Mucosa of descending colon (tissue), 3 donors: ENCODE data around the gene RAB15. TPM values are rescaled to one million over a fixed set of nuclear protein-coding genes. Genes with fewer than 3 reads are reported as not detected.

Experiments used
- ATAC-seq: fragments of 200-7000 bp; cut with Tn5 transposase; one replicate; pipeline ENCODE4 v1.9.1; 2020; ENCODE audit warnings: mild to moderate bottlenecking, moderate library complexity
- DNase-seq, 3 donors: peaks; one replicate each; pipeline ENCODE4 v3.0.0-alpha.2; 2020
- H3K36me3 ChIP-seq: fragments of 200-600 bp; one replicate; pipeline ENCODE4 v1.8.0; 2021; ENCODE audit warnings: low read depth, mild to moderate bottlenecking
- H3K4me1 ChIP-seq: fragments of 200-600 bp; one replicate; pipeline ENCODE4 v1.8.0; 2021; ENCODE audit warnings: low read depth, mild to moderate bottlenecking
- H3K4me3 ChIP-seq: fragments of 200-600 bp; one replicate; pipeline ENCODE4 v1.8.0; 2021; ENCODE audit warnings: mild to moderate bottlenecking
- H3K9me3 ChIP-seq: fragments of 200-600 bp; one replicate; pipeline ENCODE4 v1.8.0; 2021; ENCODE audit warnings: mild to moderate bottlenecking
- CTCF ChIP-seq: fragments of 200-600 bp; IDR thresholded peaks from one replicate; pipeline ENCODE4 v1.8.0; 2022; ENCODE audit warnings: antibody characterized with exemption, mild to moderate bottlenecking
- intact Hi-C, 2 donors: fragments of 100-400 bp; cut with DNase I in 1 of 2; cut with micrococcal nuclease in 1 of 2; formaldehyde crosslinking; loops; one replicate each; pipeline versions ENCODE4 v1.11.0 to v1.11.1; 2022; cut with DNase I, micrococcal nuclease
- long read RNA-seq, 2 donors: library from polyadenylated mRNA; unstranded; transcript quantifications; one replicate each; pipeline ENCODE4 v2.0.0, GENCODE V29; 2019 to 2021
- total RNA-seq, 3 donors: library from RNA; stranded (reverse); fragmentation: NEBNext Ultra II Directional in 2 of 3; extraction: Animal tissue kit (Norgen Biotek cat#: 25700) in 2 of 3; gene quantifications; one replicate each; pipeline versions ENCODE4 v1.2.1 to v1.2.4, GENCODE V29; 2021 to 2023
- donor health status: DM: no; HTN: no; CAD: no; lungs with moderate emphysema.
- donor health status: DM: no; HTN: no; CAD: no.
- donor health status: DM: no; HTN: yes; CAD: no.

RAB15 gene
- total RNA-seq, result 10 to 100 TPM; 21.2 to 46.1 (median 24.0) TPM
- long read RNA-seq, donor 1, transcript RAB15-203 (7 exons, 3,515 nt), result major isoform, 6 of 21 reads
- long read RNA-seq, donor 1, partial matches to known transcripts, result 14 of 21 reads
- long read RNA-seq, donor 1, other reads (novel, unspliced or antisense), result 1 of 21 reads
- long read RNA-seq, donor 2, partial matches to known transcripts, result 0 of 2 reads
- long read RNA-seq, donor 2, other reads (novel, unspliced or antisense), result 1 of 2 reads

DNA sequence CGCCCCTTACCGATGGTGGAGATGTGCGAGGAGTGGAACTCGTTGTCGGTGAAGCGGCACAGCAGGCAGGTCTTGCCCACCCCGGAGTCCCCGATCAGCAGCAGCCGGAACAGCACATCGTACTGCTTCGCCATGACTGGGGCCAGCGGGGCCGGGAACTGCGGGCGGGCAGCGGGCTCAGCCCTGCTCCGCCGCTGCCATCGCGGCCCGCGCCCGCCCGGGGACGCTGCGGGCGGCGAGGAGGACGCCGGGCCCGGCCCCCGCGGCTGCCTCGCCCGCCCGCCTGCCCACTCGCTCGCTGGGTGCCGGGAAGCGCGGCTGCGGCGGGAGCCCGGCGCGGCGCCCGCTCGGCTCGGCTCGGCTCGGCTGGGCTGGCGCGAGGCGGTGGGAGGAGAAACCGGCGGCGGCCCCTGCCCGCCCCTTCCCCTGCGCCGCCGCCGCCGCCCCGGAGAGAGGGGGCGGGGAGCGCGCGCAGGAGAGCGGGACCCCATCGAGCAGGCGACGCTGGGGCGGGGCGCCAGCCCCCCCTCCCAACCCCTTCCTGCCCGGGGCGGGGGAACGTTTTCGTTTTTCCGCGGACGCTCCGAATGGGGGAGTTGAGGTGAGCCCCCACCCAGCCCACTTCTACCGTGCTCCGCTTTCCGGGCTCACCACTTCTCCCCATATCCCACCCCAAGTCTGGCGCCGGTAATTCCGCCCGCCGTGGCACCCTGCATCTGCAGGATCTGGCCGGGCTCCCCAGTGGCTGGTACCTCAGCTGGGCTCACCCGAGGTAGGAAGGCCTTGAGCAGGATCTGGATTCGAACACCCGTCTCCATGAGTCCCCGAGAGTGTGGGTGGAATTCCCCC, at the start of gene RAB15:
Gene RAB15, minus strand, starts transcription at position 394 of the 849 bp plus-strand sequence. Its CDS starts 260 bp downstream, at position 134.
- Histone ChIP-seq H3K9me3 (no peaks in the 10 kb centered on the region), H3K36me3 (no peaks in the 10 kb centered on the region), H3K4me3 (peak within 1 kb of the TSS; percentile 38), H3K4me1 (peaks cover 17% of the 10 kb centered on the region)
- DNase-seq, result peak; percentile 29 to 68 (median 60)
- intact Hi-C loops, result no loop called here
- peak; percentile 57 for ATAC-seq
- TF ChIP-seq CTCF, result no peak

GRCh38 chr14:65019944-65020566, 47.9 kb upstream of the RAB15 start:
- DNase-seq (peak in 1 of 3 donors; percentile 65), ATAC-seq (peak; percentile 93)
- H3K9me3 ChIP-seq, result no peaks in the 10 kb centered on the region
- intact Hi-C loops, result no loop called here
- peak; percentile 14 for TF ChIP-seq CTCF
- no peaks in the 10 kb centered on the region for H3K4me1 ChIP-seq
- no peak overlapping the region for H3K4me3 ChIP-seq
- H3K36me3 ChIP-seq, result no peaks in the 10 kb centered on the region

- H3K36me3 ChIP-seq, result no peaks in the 10 kb centered on the region
- H3K9me3 ChIP-seq, result no peaks in the 10 kb centered on the region
- no peak for DNase-seq
- no peak for TF ChIP-seq CTCF
- no peak for ATAC-seq
- H3K4me3 ChIP-seq, result no peak overlapping the region
- no peaks in the 10 kb centered on the region for H3K4me1 ChIP-seq
- intact Hi-C loops, result no loop called here
These were observed 44.3 kb upstream of the RAB15 start for GRCh38 chr14:65016471-65016870.

DNA sequence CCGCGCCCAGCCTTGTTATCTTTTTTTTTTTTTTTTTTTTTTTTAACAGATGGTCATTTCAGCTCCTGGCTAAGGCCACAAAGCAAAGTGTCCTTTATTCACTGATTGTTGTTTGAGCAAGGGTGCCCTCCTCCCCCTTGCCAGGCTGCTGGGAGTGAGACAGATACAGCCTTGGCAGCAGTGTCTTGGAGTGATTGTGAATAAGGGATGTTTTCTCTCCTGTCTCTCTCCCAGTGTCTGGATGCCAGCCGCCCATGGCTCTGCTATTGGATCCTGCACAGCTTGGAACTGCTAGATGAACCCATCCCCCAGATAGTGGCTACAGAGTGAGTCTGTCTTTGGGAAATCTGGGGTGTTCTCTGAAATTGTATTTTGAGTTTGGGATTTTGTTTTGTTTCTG, 43.3 kb upstream of the RAB15 start:
- Histone ChIP-seq H3K4me1 (no peaks in the 10 kb centered on the region), H3K4me3 (no peak overlapping the region), H3K36me3 (no peaks in the 10 kb centered on the region), H3K9me3 (no peaks in the 10 kb centered on the region)
- intact Hi-C loops, result no loop called here
- TF ChIP-seq CTCF, result no peak
- DNase-seq, result no peak
- ATAC-seq, result no peak

- Histone ChIP-seq H3K9me3 (no peaks in the 10 kb centered on the region), H3K36me3 (no peaks in the 10 kb centered on the region), H3K4me3 (no peak overlapping the region), H3K4me1 (no peaks in the 10 kb centered on the region)
- TF ChIP-seq CTCF, result no peak
- DNase-seq (no peak), ATAC-seq (no peak)
- intact Hi-C loops, result no loop called here
These were observed 40.2 kb upstream of the RAB15 start for GRCh38 chr14:65012353-65012752.
